Liver (tissue), 9 donors: ENCODE measurements around the gene TMPRSS3. TPM values are rescaled to one million over a fixed set of nuclear protein-coding genes. Genes with fewer than 3 reads are reported as not detected.

Experiments
- DNase-seq: peaks from one replicate; pipeline ENCODE4 v3.0.0-alpha.2; 2017; ENCODE audit warnings: low spot score
- H3K27ac ChIP-seq, 2 donors: one replicate each; pipeline ENCODE4 v1.7.0; 2013; ENCODE audit warnings: inconsistent platforms in 2 of 2, low read length in 2 of 2, control low read depth in 1 of 2, low read depth in 1 of 2, mild to moderate bottlenecking in 1 of 2
- H3K27me3 ChIP-seq, 4 donors: one replicate each; pipeline versions ENCODE4 v1.6.1 to v1.7.0; 2013; ENCODE audit warnings: low read length in 3 of 4, inconsistent platforms in 1 of 4, mild to moderate bottlenecking in 1 of 4, moderate library complexity in 1 of 4; ENCODE audit not compliant: control insufficient read depth in 4 of 4, insufficient read depth in 4 of 4
- H3K36me3 ChIP-seq, 4 donors: one replicate each; pipeline versions ENCODE4 v1.6.1 to v1.7.0; 2013; ENCODE audit warnings: low read length in 3 of 4, mild to moderate bottlenecking in 3 of 4, low read depth in 1 of 4, moderate library complexity in 1 of 4; ENCODE audit not compliant: control insufficient read depth in 4 of 4, insufficient read depth in 3 of 4
- H3K4me1 ChIP-seq, 4 donors: one replicate each; pipeline versions ENCODE4 v1.6.1 to v1.7.0; 2013; ENCODE audit warnings: low read length in 3 of 4, mild to moderate bottlenecking in 3 of 4, moderate library complexity in 1 of 4; ENCODE audit not compliant: control insufficient read depth in 4 of 4, insufficient read depth in 4 of 4
- H3K4me3 ChIP-seq, 3 donors: one replicate each; pipeline versions ENCODE4 v1.6.1 to v1.7.0; 2013; ENCODE audit warnings: low read length in 3 of 3, control low read depth in 1 of 3, low read depth in 1 of 3, mild to moderate bottlenecking in 1 of 3
- H3K9ac ChIP-seq, 2 donors: one replicate each; pipeline ENCODE4 v1.7.0; 2013; ENCODE audit warnings: low read length in 2 of 2, mild to moderate bottlenecking in 2 of 2, moderate library complexity in 2 of 2, control low read depth in 1 of 2, low read depth in 1 of 2
- H3K9me3 ChIP-seq, 4 donors: one replicate each; pipeline versions ENCODE4 v1.6.1 to v1.7.0; 2013; ENCODE audit warnings: low read length in 3 of 4; ENCODE audit not compliant: control insufficient read depth in 4 of 4
- CTCF ChIP-seq: fragments of 150-350 bp; IDR thresholded peaks from 2 replicates; pipeline ENCODE4 v1.5.1; 2017; ENCODE audit warnings: improper control_type of control experiment, low read depth, low read length; ENCODE audit not compliant: missing input control
- EGR1 ChIP-seq, 2 donors: IDR thresholded peaks; 2 replicates each; pipeline ENCODE4 v1.6.1; 2016 to 2018; ENCODE audit warnings: antibody characterized with exemption in 2 of 2, low read depth in 2 of 2
- FOXA1 ChIP-seq: IDR thresholded peaks from 2 replicates; pipeline ENCODE4 v1.6.1; 2016; ENCODE audit warnings: antibody characterized with exemption
- FOXA2 ChIP-seq: IDR thresholded peaks from 2 replicates; pipeline ENCODE4 v1.6.1; 2016; ENCODE audit warnings: antibody characterized with exemption
- GABPA ChIP-seq, 2 donors: IDR thresholded peaks in 1 of 2; conservative IDR thresholded peaks in 1 of 2; 2 replicates each; pipeline ENCODE4 v1.6.1; 2016; ENCODE audit warnings: antibody characterized with exemption in 2 of 2, mild to moderate bottlenecking in 1 of 2, moderate library complexity in 1 of 2
- HNF4A ChIP-seq, 2 donors: conservative IDR thresholded peaks; 2 replicates each; pipeline ENCODE4 v1.6.1; 2016; ENCODE audit warnings: antibody characterized with exemption in 2 of 2, mild to moderate bottlenecking in 2 of 2
- HNF4G ChIP-seq: IDR thresholded peaks from 2 replicates; pipeline ENCODE4 v1.6.1; 2016; ENCODE audit warnings: antibody characterized with exemption
- JUND ChIP-seq, 2 donors: IDR thresholded peaks; 2 replicates each; pipeline ENCODE4 v1.6.1; 2016; ENCODE audit warnings: antibody characterized with exemption in 2 of 2
- NR2F2 ChIP-seq: IDR thresholded peaks from 2 replicates; pipeline ENCODE4 v1.6.1; 2016; ENCODE audit warnings: antibody characterized with exemption
- RAD21 ChIP-seq, 2 donors: IDR thresholded peaks; 2 replicates each; pipeline ENCODE4 v1.6.1; 2016; ENCODE audit warnings: antibody characterized with exemption in 2 of 2, mild to moderate bottlenecking in 2 of 2
- REST ChIP-seq: IDR thresholded peaks from 2 replicates; pipeline ENCODE4 v1.6.1; 2016; ENCODE audit warnings: antibody characterized with exemption, mild to moderate bottlenecking
- SP1 ChIP-seq: IDR thresholded peaks from 2 replicates; pipeline ENCODE4 v1.6.1; 2018; ENCODE audit warnings: antibody characterized with exemption, mild to moderate bottlenecking
- TAF1 ChIP-seq: conservative IDR thresholded peaks from 2 replicates; pipeline ENCODE4 v1.6.1; 2016; ENCODE audit warnings: antibody characterized with exemption, mild to moderate bottlenecking
- YY1 ChIP-seq: IDR thresholded peaks from 2 replicates; pipeline ENCODE4 v1.6.1; 2016; ENCODE audit warnings: antibody characterized with exemption, mild to moderate bottlenecking
- ZBTB33 ChIP-seq: IDR thresholded peaks from 2 replicates; pipeline ENCODE4 v1.6.1; 2016; ENCODE audit warnings: antibody characterized with exemption
- WGBS: extraction: QIAGEN DNeasy Blood & Tissue Kit; methylation state at CpG from one replicate; pipeline ENCODE4 v1.1.7; 2013; 5-methylcytosine and 5-hydroxymethylcytosine counted together
- polyA plus RNA-seq, 2 donors: library from polyadenylated mRNA; stranded (reverse) in 1 of 2; unstranded in 1 of 2; fragments of 200-250 nt in 1 of 2; fragments of >200 nt in 1 of 2; fragmentation: Nextera tagmentation in 1 of 2; extraction: Ambion mirVana in 1 of 2; gene quantifications; one replicate each; pipeline versions ENCODE4 v1.2.1 to v1.2.3, GENCODE V29; 2013 to 2015
- total RNA-seq, 2 donors: library from RNA; depleted of rRNA; stranded (reverse); fragments of >200 nt; gene quantifications; one replicate each; pipeline ENCODE4 v1.2.3, GENCODE V29; 2014
- TF ChIP-seq, protein P1 (sequence below): IDR thresholded peaks from 2 replicates; pipeline ENCODE4 v1.6.1; 2016; ENCODE audit warnings: antibody characterized with exemption
- TF ChIP-seq, protein P2 (sequence below): IDR thresholded peaks from 2 replicates; pipeline ENCODE4 v1.6.1; 2016; ENCODE audit warnings: antibody characterized with exemption
- donor health status: healthy.
- donor health status: healthy.
- donor health status: healthy.
- donor health status: healthy.
- donor health status: healthy.

The TMPRSS3 gene
- total and polyA plus RNA-seq, 4 donors, result 0.25 to 0.50 TPM; not detected in 2

GRCh38 chr21:42358261-42358660, 37.6 kb downstream of the TMPRSS3 start:
- WGBS, result 92% methylated on average over 12 of the region's 12 CpGs
- Histone ChIP-seq H3K27me3 (no peaks in the 10 kb centered on the region), H3K27ac (no peak overlapping the region), H3K9ac (no peak overlapping the region), H3K9me3 (peaks cover 0 to 12% (median 3%) of the 10 kb centered on the region in 4 donors), H3K4me3 (no peak overlapping the region), H3K36me3 (no peaks in the 10 kb centered on the region), H3K4me1 (no peaks in the 10 kb centered on the region)
- no peak for TF ChIP-seq CTCF
- no peak for DNase-seq

DNA sequence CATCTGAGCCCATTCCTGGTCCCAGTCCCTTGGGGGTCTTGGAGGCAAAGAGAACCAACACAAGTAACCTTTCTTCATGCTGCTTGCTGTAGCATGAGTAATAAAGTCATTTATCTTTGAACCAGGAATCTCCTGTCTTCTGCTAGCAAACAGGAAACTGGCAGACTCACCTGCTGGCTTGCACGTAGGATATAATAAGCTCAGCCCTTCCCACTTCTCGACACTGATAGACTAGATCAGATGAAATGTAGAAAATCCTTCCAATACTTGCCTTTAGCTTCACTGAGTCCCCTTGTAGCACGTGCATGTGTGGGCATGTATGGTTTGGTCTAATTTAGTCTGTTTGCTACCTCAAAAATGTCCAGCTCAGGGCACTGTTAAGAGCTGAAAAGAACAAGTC, 38.5 kb downstream of the TMPRSS3 start:
- H3K27ac ChIP-seq, result no peak overlapping the region
- no peak for DNase-seq
- TF ChIP-seq GABPA (IDR thresholded peaks at IDR 0.05 in 1 of 2, conservative IDR thresholded peaks at IDR 0.05 in 1 of 2) (no peak), EGR1 (IDR thresholded peaks at IDR 0.05; ENCODE audit: low read depth in 2 of 2) (no peak), TAF1 (no peak)
- H3K27me3 ChIP-seq, result no peaks in the 10 kb centered on the region
- H3K9me3 ChIP-seq, result peaks cover 0 to 12% (median 3%) of the 10 kb centered on the region in 4 donors
- no peaks in the 10 kb centered on the region for H3K4me1 ChIP-seq
- H3K4me3 ChIP-seq, result no peak overlapping the region
- no peaks in the 10 kb centered on the region for H3K36me3 ChIP-seq
- WGBS, result 64% methylated on average over 3 of the region's 3 CpGs
- H3K9ac ChIP-seq, result no peak overlapping the region

DNA sequence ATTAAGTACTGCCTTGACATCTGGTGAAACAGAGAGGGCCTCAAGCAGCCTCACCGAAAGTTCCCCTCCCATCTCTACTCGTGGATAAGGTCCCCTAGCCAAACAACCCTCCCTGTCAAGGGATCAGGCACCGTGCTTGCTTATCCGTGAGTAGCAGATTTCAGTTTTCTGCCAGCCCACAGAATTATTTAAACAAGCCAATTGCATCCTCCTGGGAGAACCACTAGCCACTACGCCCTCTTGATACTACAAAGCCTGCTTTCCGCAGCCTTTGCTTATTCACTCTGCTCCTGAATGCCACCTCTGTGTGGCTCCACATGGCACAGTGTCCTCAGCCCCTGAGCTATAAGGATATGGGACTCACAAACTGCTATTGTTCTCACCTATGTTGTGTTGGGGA, 39.2 kb downstream of the TMPRSS3 start:
- TF ChIP-seq HNF4G, result no peak
- TF ChIP-seq TAF1, result no peak
- TF ChIP-seq FOXA2, result no peak
- no peak for TF ChIP-seq YY1
- TF ChIP-seq REST, result no peak
- TF ChIP-seq EGR1 (IDR thresholded peaks at IDR 0.05; ENCODE audit: low read depth in 2 of 2), result no peak
- TF ChIP-seq, protein P1, sequence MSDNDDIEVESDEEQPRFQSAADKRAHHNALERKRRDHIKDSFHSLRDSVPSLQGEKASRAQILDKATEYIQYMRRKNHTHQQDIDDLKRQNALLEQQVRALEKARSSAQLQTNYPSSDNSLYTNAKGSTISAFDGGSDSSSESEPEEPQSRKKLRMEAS, result no peak
- TF ChIP-seq FOXA1, result no peak
- TF ChIP-seq HNF4A (conservative IDR thresholded peaks at IDR 0.05), result no peak
- TF ChIP-seq NR2F2, result no peak
- TF ChIP-seq, protein P2, sequence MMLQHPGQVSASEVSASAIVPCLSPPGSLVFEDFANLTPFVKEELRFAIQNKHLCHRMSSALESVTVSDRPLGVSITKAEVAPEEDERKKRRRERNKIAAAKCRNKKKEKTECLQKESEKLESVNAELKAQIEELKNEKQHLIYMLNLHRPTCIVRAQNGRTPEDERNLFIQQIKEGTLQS, result no peak
- no peak for TF ChIP-seq GABPA (IDR thresholded peaks at IDR 0.05 in 1 of 2, conservative IDR thresholded peaks at IDR 0.05 in 1 of 2)
- TF ChIP-seq RAD21 (IDR thresholded peaks at IDR 0.05), result no peak
- no peak for TF ChIP-seq SP1
- no peak for TF ChIP-seq JUND (IDR thresholded peaks at IDR 0.05)
- TF ChIP-seq ZBTB33, result no peak
- no peak for TF ChIP-seq CTCF
- no peaks in the 10 kb centered on the region for H3K36me3 ChIP-seq
- H3K4me1 ChIP-seq, result no peaks in the 10 kb centered on the region
- H3K27ac ChIP-seq, result no peak overlapping the region
- H3K27me3 ChIP-seq, result no peaks in the 10 kb centered on the region
- DNase-seq, result no peak
- no peak overlapping the region for H3K4me3 ChIP-seq
- H3K9me3 ChIP-seq, result peaks cover 0 to 12% (median 3%) of the 10 kb centered on the region in 4 donors
- no peak overlapping the region for H3K9ac ChIP-seq
- 39% methylated on average over 6 of the region's 6 CpGs for WGBS
